ENCODE measurements around the gene FSHR. TPM values are rescaled to one million over a fixed set of nuclear protein-coding genes. Genes with fewer than 3 reads are reported as not detected.

The FSHR gene
- total RNA-seq (2021) (not detected in 2 replicates), Bru-seq, nascent RNA (not detected), BruChase-seq, experiment 1, labeled RNA remaining after a 2-hour chase (not detected), BruChase-seq, experiment 2, labeled RNA remaining after a 6-hour chase (not detected)
- long read RNA-seq: 0 reads

GRCh38 chr2:49154140-49154539, at the start of gene FSHR:
FSHR (minus strand) TSS chr2:49154515; CDS start chr2:49154417, 98 bp downstream.
- Histone ChIP-seq H3K27me3 (ENCODE audit: insufficient read depth, low read depth) (peaks cover 3% of the 10 kb centered on the region; the same call in 1 of the 2 replicates), H3K4me3 (no peak within 1 kb of the TSS), H3K79me2 (ENCODE audit: low read depth) (no peaks in the 10 kb centered on the region), H3K9me2 (ENCODE audit: insufficient read depth) (no peaks in the 10 kb centered on the region), H3K27ac (no peak within 1 kb of the TSS), H3K36me3 (ENCODE audit: low read depth) (no peaks in the 10 kb centered on the region), H4K20me1 (ENCODE audit: insufficient read depth) (no peaks in the 10 kb centered on the region), H3F3A (ENCODE audit: insufficient read depth, low read depth) (no peaks in the 10 kb centered on the region), H3K4me2 (no peak within 1 kb of the TSS), H3K4me1 (replicated peaks; ENCODE audit: insufficient read depth) (no peaks in the 10 kb centered on the region), H2AFZ (no peak within 1 kb of the TSS), H3K9me3 (ENCODE audit: insufficient read depth, low read depth) (no peaks in the 10 kb centered on the region)
- DNase-seq: no peak
- TF ChIP-seq CTCF (conservative IDR thresholded peaks at IDR 0.05) (no peak), EZH2 (IDR thresholded peaks at IDR 0.05; ENCODE audit: low read depth) (no peak)
- CTCF ChIA-PET: no interaction called here
- POLR2A ChIA-PET (ENCODE audit: unreplicated experiment): no interaction called here
- intact Hi-C loops (cut with micrococcal nuclease; ENCODE audit: unreplicated experiment): no loop called here
- BruUV-seq (replicated peaks): no TSS peak

GRCh38 chr2:49199266-49199665, 45.0 kb upstream of the FSHR start:
- Histone ChIP-seq H3K36me3 (ENCODE audit: low read depth) (no peaks in the 10 kb centered on the region), H3K9me3 (ENCODE audit: insufficient read depth, low read depth) (no peaks in the 10 kb centered on the region), H4K20me1 (ENCODE audit: insufficient read depth) (no peaks in the 10 kb centered on the region), H3K4me3 (no peak overlapping the region), H3K27me3 (ENCODE audit: insufficient read depth, low read depth) (no peaks in the 10 kb centered on the region), H3K79me2 (ENCODE audit: low read depth) (no peaks in the 10 kb centered on the region), H2AFZ (no peak overlapping the region), H3K4me1 (replicated peaks; ENCODE audit: insufficient read depth) (no peaks in the 10 kb centered on the region), H3K9me2 (ENCODE audit: insufficient read depth) (no peaks in the 10 kb centered on the region), H3F3A (ENCODE audit: insufficient read depth, low read depth) (no peaks in the 10 kb centered on the region), H3K27ac (no peak overlapping the region), H3K4me2 (no peak overlapping the region)
- ChIA-PET CTCF (no interaction called here), POLR2A (ENCODE audit: unreplicated experiment) (interaction anchor here (0.6 kb wide), 1 partner anchor 1008 kb away, joined by 9 read pairs; no protein-coding TSS in a partner anchor)
- no peak for TF ChIP-seq EZH2 (IDR thresholded peaks at IDR 0.05; ENCODE audit: low read depth)
- TF ChIP-seq CTCF (conservative IDR thresholded peaks at IDR 0.05): no peak
- DNase-seq: no peak
- BruUV-seq (replicated peaks): no TSS peak
- intact Hi-C loops (cut with micrococcal nuclease; ENCODE audit: unreplicated experiment): no loop called here

GRCh38 chr2:49194701-49195100, 40.4 kb upstream of the FSHR start:
- no TSS peak for BruUV-seq (replicated peaks)
- Histone ChIP-seq H3K27me3 (ENCODE audit: insufficient read depth, low read depth) (no peaks in the 10 kb centered on the region), H3K9me2 (ENCODE audit: insufficient read depth) (no peaks in the 10 kb centered on the region), H3K79me2 (ENCODE audit: low read depth) (no peaks in the 10 kb centered on the region), H3K36me3 (ENCODE audit: low read depth) (no peaks in the 10 kb centered on the region), H3K9me3 (ENCODE audit: insufficient read depth, low read depth) (no peaks in the 10 kb centered on the region), H3F3A (ENCODE audit: insufficient read depth, low read depth) (no peaks in the 10 kb centered on the region), H4K20me1 (ENCODE audit: insufficient read depth) (no peaks in the 10 kb centered on the region), H3K4me2 (no peak overlapping the region), H2AFZ (no peak overlapping the region), H3K27ac (no peak overlapping the region), H3K4me1 (replicated peaks; ENCODE audit: insufficient read depth) (no peaks in the 10 kb centered on the region), H3K4me3 (no peak overlapping the region)
- no peak for TF ChIP-seq CTCF (conservative IDR thresholded peaks at IDR 0.05)
- ChIA-PET CTCF (no interaction called here), POLR2A (ENCODE audit: unreplicated experiment) (no interaction called here)
- DNase-seq: no peak
- intact Hi-C loops (cut with micrococcal nuclease; ENCODE audit: unreplicated experiment): no loop called here

All from PC-9 (cell line).